ENCODE data around the gene TOE1.

DNA sequence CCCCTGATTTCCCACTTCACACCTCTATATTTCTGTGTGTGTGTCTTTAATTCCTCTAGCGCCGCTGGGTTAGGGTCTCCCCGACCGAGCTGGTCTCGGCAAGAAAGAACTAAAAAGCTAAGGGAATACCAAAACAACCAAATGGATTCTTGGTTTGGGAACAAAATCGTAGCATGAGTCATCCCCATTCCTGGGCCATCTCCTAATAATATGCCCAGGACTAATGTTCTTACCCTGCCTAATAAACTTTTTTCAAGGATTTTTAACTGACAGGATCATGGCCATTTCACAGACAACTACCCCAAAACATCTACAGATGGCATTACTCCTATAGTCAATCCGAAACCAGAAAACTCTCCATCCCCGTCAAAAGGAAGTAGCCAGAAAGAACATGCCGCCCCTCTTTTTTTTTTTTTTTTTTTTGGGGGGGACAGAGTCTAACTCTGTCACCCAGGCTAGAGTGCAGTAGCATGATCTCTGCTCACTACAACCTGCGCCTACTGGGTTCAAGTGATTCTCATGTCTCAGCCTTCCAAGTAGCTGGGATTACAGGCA is 17.4 kb upstream of the TOE1 start:
- TF ChIP-seq, protein P1, sequence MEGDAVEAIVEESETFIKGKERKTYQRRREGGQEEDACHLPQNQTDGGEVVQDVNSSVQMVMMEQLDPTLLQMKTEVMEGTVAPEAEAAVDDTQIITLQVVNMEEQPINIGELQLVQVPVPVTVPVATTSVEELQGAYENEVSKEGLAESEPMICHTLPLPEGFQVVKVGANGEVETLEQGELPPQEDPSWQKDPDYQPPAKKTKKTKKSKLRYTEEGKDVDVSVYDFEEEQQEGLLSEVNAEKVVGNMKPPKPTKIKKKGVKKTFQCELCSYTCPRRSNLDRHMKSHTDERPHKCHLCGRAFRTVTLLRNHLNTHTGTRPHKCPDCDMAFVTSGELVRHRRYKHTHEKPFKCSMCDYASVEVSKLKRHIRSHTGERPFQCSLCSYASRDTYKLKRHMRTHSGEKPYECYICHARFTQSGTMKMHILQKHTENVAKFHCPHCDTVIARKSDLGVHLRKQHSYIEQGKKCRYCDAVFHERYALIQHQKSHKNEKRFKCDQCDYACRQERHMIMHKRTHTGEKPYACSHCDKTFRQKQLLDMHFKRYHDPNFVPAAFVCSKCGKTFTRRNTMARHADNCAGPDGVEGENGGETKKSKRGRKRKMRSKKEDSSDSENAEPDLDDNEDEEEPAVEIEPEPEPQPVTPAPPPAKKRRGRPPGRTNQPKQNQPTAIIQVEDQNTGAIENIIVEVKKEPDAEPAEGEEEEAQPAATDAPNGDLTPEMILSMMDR (conservative IDR thresholded peaks at IDR 0.05): no peak
- TF ChIP-seq ZFX (IDR thresholded peaks at IDR 0.05): no peak

Measured in C4-2B (cell line).